Smooth muscle cell (in vitro differentiated cells): ENCODE data around the gene FLOT1. TPM values are rescaled to one million over a fixed set of nuclear protein-coding genes. Genes with fewer than 3 reads are reported as not detected.

Source experiments
- DNase-seq: peaks from one replicate; lab custom pipeline; 2025; ENCODE audit not compliant: unreplicated experiment; lab: John Stamatoyannopoulos, UW
- H2AFZ ChIP-seq: fragments of 200-600 bp; sonication (generic); 2 replicates; pipeline ENCODE4 v1.6.0; 2016; ENCODE audit warnings: antibody characterized with exemption, low read depth, mild to moderate bottlenecking
- H3F3A ChIP-seq: fragments of 200-600 bp; sonication (generic); 2 replicates; pipeline ENCODE4 v1.6.0; 2017; ENCODE audit warnings: antibody characterized with exemption, low read depth
- H3K27ac ChIP-seq: fragments of 200-600 bp; sonication (generic); 2 replicates; pipeline ENCODE4 v1.5.1; 2016; ENCODE audit warnings: low read depth, mild to moderate bottlenecking
- H3K27me3 ChIP-seq: fragments of 200-600 bp; sonication (generic); 2 replicates; pipeline ENCODE4 v1.6.1; 2016; ENCODE audit warnings: low read depth, mild to moderate bottlenecking
- H3K36me3 ChIP-seq: fragments of 200-600 bp; sonication (generic); 2 replicates; pipeline ENCODE4 v1.5.1; 2016; ENCODE audit warnings: low read depth
- H3K4me1 ChIP-seq: fragments of 200-600 bp; sonication (generic); 2 replicates; pipeline ENCODE4 v1.5.1; 2016; ENCODE audit warnings: low read depth
- H3K4me2 ChIP-seq: fragments of 200-600 bp; sonication (generic); 2 replicates; pipeline ENCODE4 v1.6.0; 2016; ENCODE audit warnings: mild to moderate bottlenecking
- H3K4me3 ChIP-seq: fragments of 200-600 bp; sonication (generic); 2 replicates; pipeline ENCODE4 v1.5.1; 2016; ENCODE audit warnings: mild to moderate bottlenecking
- H3K79me2 ChIP-seq: fragments of 200-600 bp; sonication (generic); 2 replicates; pipeline ENCODE4 v1.6.0; 2016; ENCODE audit warnings: low read depth, mild to moderate bottlenecking
- H3K9ac ChIP-seq: fragments of 200-600 bp; sonication (generic); 2 replicates; pipeline ENCODE4 v1.6.0; 2016; ENCODE audit warnings: low read depth
- H3K9me3 ChIP-seq: fragments of 200-600 bp; sonication (generic); replicated peaks from 2 replicates; pipeline ENCODE4 v1.5.1; 2016; ENCODE audit warnings: low read depth
- H4K20me1 ChIP-seq: fragments of 200-600 bp; sonication (generic); 2 replicates; pipeline ENCODE4 v1.6.0; 2016; ENCODE audit warnings: low read depth
- CTCF ChIP-seq: fragments of 200-600 bp; sonication (generic); IDR thresholded peaks from 2 replicates; pipeline ENCODE4 v1.5.1; 2017; ENCODE audit warnings: borderline replicate concordance, mild to moderate bottlenecking, antibody characterized with exemption; ENCODE audit not compliant: insufficient read depth, poor library complexity, severe bottlenecking
- WGBS: methylation state at CpG from one replicate; pipeline ENCODE4 v1.1.7; 2016; ENCODE audit warnings: low lambda C conversion rate; 5-methylcytosine and 5-hydroxymethylcytosine counted together
- polyA plus RNA-seq: library from polyadenylated mRNA; unstranded; fragments of >200 nt; fragmentation: Nextera tagmentation; extraction: Ambion mirVana; gene quantifications from 2 replicates; pipeline ENCODE4 v1.2.1, GENCODE V29; 2016
- total RNA-seq: library from RNA; depleted of rRNA; stranded (reverse); fragments of >200 nt; gene quantifications from 2 replicates; pipeline ENCODE4 v1.2.3, GENCODE V29; 2014

FLOT1 gene
- total and polyA plus RNA-seq, 2 experiments from 2014 or later, result 87.6 to 117 TPM

GRCh38 chr6:30730601-30731435 lies 11.7 kb downstream of the FLOT1 start:
- Histone ChIP-seq H3K4me1 (no peaks in the 10 kb centered on the region), H3F3A (peaks cover 60% of the 10 kb centered on the region), H3K27ac (no peak overlapping the region), H3K9me3 (no peaks in the 10 kb centered on the region), H3K27me3 (no peaks in the 10 kb centered on the region), H3K9ac (no peak overlapping the region), H3K4me3 (no peak overlapping the region), H3K79me2 (peaks cover 12% of the 10 kb centered on the region), H3K4me2 (no peak overlapping the region), H2AFZ (no peak overlapping the region), H3K36me3 (peaks cover 10% of the 10 kb centered on the region), H4K20me1 (peaks cover 53% of the 10 kb centered on the region)
- no peak for DNase-seq
- TF ChIP-seq CTCF, result peak; percentile 41
- WGBS, result 80% methylated on average over 30 of the region's 30 CpGs

- Histone ChIP-seq H3F3A (peaks cover 71% of the 10 kb centered on the region), H2AFZ (no peak overlapping the region), H3K9ac (no peak overlapping the region), H3K27ac (peak overlapping the region; percentile 59), H3K27me3 (no peaks in the 10 kb centered on the region), H3K79me2 (peaks cover 22% of the 10 kb centered on the region), H3K4me1 (peaks cover 14% of the 10 kb centered on the region), H3K9me3 (no peaks in the 10 kb centered on the region), H3K4me3 (no peak overlapping the region), H3K36me3 (no peaks in the 10 kb centered on the region), H4K20me1 (peaks cover 70% of the 10 kb centered on the region), H3K4me2 (no peak overlapping the region)
- WGBS, result 80% methylated on average over 7 of the region's 7 CpGs
- DNase-seq, result no peak
- TF ChIP-seq CTCF, result peak; percentile 15
Observed at GRCh38 chr6:30727920-30728553, 14.4 kb downstream of the FLOT1 start.

GRCh38 chr6:30726506-30727413 lies 15.7 kb downstream of the FLOT1 start:
- Histone ChIP-seq H3K27ac (peak overlapping the region; percentile 59), H3K79me2 (peaks cover 30% of the 10 kb centered on the region), H3K4me3 (no peak overlapping the region), H3F3A (peaks cover 74% of the 10 kb centered on the region), H3K9me3 (no peaks in the 10 kb centered on the region), H3K36me3 (no peaks in the 10 kb centered on the region), H3K4me2 (no peak overlapping the region), H4K20me1 (peaks cover 73% of the 10 kb centered on the region), H2AFZ (no peak overlapping the region), H3K9ac (no peak overlapping the region), H3K4me1 (peaks cover 18% of the 10 kb centered on the region), H3K27me3 (no peaks in the 10 kb centered on the region)
- no peak for TF ChIP-seq CTCF
- 96% methylated on average over 11 of the region's 11 CpGs for WGBS
- DNase-seq, result no peak
